BLaER1 treated with 17β-estradiol and CSF1 and Interleukin-3, amounts not matched to agents 10 nM and 100 nM (cell line): ENCODE measurements around the gene HTR6.
"Not testable (repeated sequence)": the region's sequence is repeated elsewhere in the genome, so short reads cannot be mapped to it uniquely, and the experiment has no call there.

Source experiments
- H3K27ac ChIP-seq, 11 experiments: shearing (Covaris generic); formaldehyde crosslinking; 2 replicates each; pipeline ENCODE4 v1.8.1; 2022
- H3K27me3 ChIP-seq, 11 experiments: shearing (Covaris generic); formaldehyde crosslinking; 2 replicates each; pipeline ENCODE4 v1.8.1; 2022
- H3K36me3 ChIP-seq, 11 experiments: shearing (Covaris generic); formaldehyde crosslinking; 2 replicates each; pipeline ENCODE4 v1.8.1; 2022
- H3K4me1 ChIP-seq, 10 experiments: shearing (Covaris generic); formaldehyde crosslinking; 2 replicates each; pipeline ENCODE4 v1.8.1; 2022
- H3K4me2 ChIP-seq, 11 experiments: shearing (Covaris generic); formaldehyde crosslinking; 2 replicates each; pipeline ENCODE4 v1.8.1; 2022
- H3K4me3 ChIP-seq, 10 experiments: shearing (Covaris generic); formaldehyde crosslinking; 2 replicates each; pipeline ENCODE4 v1.8.1; 2022
- H3K9ac ChIP-seq, 11 experiments: shearing (Covaris generic); formaldehyde crosslinking; 2 replicates each; pipeline ENCODE4 v1.8.1; 2022
- H3K9me3 ChIP-seq, 11 experiments: shearing (Covaris generic); formaldehyde crosslinking; replicated peaks in 1 of 11; 2 replicates each; pipeline ENCODE4 v1.8.1; 2022
- H4K20me1 ChIP-seq, 11 experiments: shearing (Covaris generic); formaldehyde crosslinking; 2 replicates each; pipeline ENCODE4 v1.8.1; 2022
- Cebpa-rat ChIP-seq, 11 experiments: shearing (Covaris generic); IDR thresholded peaks; 2 replicates each; pipeline ENCODE4 v1.8.1; 2022

Gene HTR6

DNA sequence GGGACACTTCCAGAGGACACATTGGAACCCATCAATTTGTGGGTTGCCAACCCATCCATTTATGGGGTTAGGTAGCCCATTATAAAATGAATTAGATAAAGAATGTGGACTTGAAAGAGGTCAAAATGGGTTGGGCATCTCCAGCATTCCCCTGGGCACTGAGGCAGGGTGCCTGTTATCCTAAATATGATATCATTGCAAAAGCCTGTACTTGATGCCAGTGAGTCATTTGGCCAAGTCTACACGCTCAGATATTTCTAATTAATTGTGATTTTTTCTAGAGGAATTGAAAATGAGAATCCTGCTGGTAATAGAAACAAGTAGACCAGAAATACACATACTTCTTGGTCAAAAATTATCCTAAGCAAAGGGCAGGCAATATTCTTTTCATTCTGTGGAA lies 42.5 kb upstream of the HTR6 start:
- H4K20me1 ChIP-seq, result peaks cover 20 to 94% (median 71%) of the 10 kb centered on the region in 11 experiments
- peaks cover 0 to 11% (median 0%) of the 10 kb centered on the region in 10 experiments; a peak in 1 of 20 replicates for H3K4me1 ChIP-seq
- H3K9me3 ChIP-seq, result no peaks in the 10 kb centered on the region
- H3K27ac ChIP-seq, result no peak overlapping the region
- H3K27me3 ChIP-seq, result no peaks in the 10 kb centered on the region
- no peak overlapping the region for H3K4me2 ChIP-seq
- H3K36me3 ChIP-seq, result peaks cover 57 to 95% (median 72%) of the 10 kb centered on the region in 11 experiments
- no peak for TF ChIP-seq Cebpa-rat (IDR thresholded peaks at IDR 0.05)
- H3K9ac ChIP-seq, result no peak overlapping the region; a peak in 1 of 22 replicates
- no peak overlapping the region for H3K4me3 ChIP-seq

DNA sequence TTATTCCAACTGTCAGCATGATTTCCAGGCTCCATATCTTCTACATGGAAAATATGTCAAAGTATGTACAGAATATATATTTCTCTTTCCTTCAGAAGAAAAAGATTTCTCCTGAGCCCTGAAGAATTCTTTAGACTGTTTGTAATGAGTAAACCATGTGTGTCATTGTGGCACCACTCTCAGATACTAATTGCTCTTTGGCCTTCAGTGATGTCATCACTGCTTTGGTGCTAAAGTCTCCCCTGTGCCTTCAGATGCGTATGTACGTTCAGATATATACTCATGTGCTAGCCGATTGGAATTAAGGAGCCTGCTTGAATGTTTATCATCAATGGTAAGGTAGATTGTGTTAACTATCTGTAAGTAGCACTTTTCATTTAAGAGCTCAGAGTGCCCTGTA lies 41.2 kb upstream of the HTR6 start:
- Histone ChIP-seq H3K36me3 (peaks cover 61 to 95% (median 79%) of the 10 kb centered on the region in 11 experiments), H3K9ac (no peak overlapping the region), H4K20me1 (peaks cover 16 to 86% (median 60%) of the 10 kb centered on the region in 11 experiments), H3K27me3 (no peaks in the 10 kb centered on the region), H3K4me1 (peaks cover 0 to 8% (median 0%) of the 10 kb centered on the region in 10 experiments; a peak in 1 of 20 replicates), H3K4me2 (no peak overlapping the region), H3K9me3 (no peaks in the 10 kb centered on the region), H3K4me3 (no peak overlapping the region), H3K27ac (no peak overlapping the region)
- no peak for TF ChIP-seq Cebpa-rat (IDR thresholded peaks at IDR 0.05)

- Histone ChIP-seq H3K9me3 (no peaks in the 10 kb centered on the region), H3K4me2 (no peak overlapping the region), H3K27ac (no peak overlapping the region), H4K20me1 (peaks cover 16 to 75% (median 41%) of the 10 kb centered on the region in 11 experiments), H3K9ac (no peak overlapping the region), H3K36me3 (peaks cover 62 to 100% (median 84%) of the 10 kb centered on the region in 11 experiments), H3K4me1 (no peaks in the 10 kb centered on the region), H3K27me3 (no peaks in the 10 kb centered on the region), H3K4me3 (no peak overlapping the region)
- no peak for TF ChIP-seq Cebpa-rat (IDR thresholded peaks at IDR 0.05)
Measured at GRCh38 chr1:19625291-19625937, 39.3 kb upstream of the HTR6 start.

DNA sequence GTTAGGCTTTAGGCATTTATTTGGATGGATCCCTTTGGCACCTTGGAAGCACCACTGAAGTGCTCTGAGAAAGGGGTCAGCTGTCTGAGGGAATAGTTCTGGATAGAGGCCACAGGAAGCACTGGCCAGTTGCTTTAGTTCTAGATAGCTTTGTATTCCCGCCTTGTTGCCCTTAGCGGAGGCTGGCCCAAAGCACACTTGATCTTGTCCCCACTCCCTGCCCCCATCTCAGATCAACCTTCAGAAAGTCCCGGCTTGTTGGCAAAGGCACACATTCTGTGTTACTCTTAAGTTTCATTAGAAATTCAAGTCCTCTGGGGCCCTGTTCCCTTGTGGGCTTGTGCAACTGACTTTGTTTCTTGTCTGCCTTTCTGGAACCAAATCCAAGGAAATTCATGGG lies 35.8 kb upstream of the HTR6 start:
- no peak overlapping the region for H3K27ac ChIP-seq
- TF ChIP-seq Cebpa-rat (IDR thresholded peaks at IDR 0.05), result no peak

GRCh38 chr1:19629357-19629756 lies 35.3 kb upstream of the HTR6 start:
- Histone ChIP-seq H3K9ac (no peak overlapping the region), H3K27ac (no peak overlapping the region)
- TF ChIP-seq Cebpa-rat (IDR thresholded peaks at IDR 0.05), result no peak

More for the DNA sequence above, 35.8 kb upstream of the HTR6 start:
- Histone ChIP-seq H3K4me2 (no peak overlapping the region), H3K27me3 (no peaks in the 10 kb centered on the region), H3K9ac (no peak overlapping the region), H4K20me1 (peaks cover 0 to 40% (median 22%) of the 10 kb centered on the region in 11 experiments; a peak in 19 of 22 replicates), H3K4me3 (no peak overlapping the region), H3K9me3 (no peaks in the 10 kb centered on the region), H3K36me3 (peaks cover 47 to 66% (median 62%) of the 10 kb centered on the region in 11 experiments), H3K4me1 (no peaks in the 10 kb centered on the region)

DNA sequence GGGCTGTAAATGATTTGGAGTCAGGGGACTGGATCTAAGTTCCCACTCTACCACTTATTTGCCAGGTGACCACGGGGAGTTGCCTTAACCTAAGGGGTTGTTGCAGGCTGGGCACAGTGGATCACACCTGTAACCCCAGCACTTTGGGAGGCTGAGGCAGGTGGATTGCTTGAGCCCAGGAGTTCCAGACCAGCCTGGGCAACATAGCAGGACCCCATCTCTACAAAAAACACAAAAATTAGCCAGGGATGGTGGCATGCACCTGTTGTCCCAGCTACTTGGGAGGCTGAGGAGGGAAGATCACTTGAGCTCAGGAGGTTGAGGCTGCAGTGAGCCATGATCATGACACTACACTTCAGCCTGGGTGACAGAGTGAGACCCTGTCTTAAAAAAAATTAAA lies 34.5 kb upstream of the HTR6 start:
- not testable (repeated sequence) for H3K4me3 ChIP-seq, H3K27ac ChIP-seq, H3K4me1 ChIP-seq

More at GRCh38 chr1:19629357-19629756, 35.3 kb upstream of the HTR6 start:
- Histone ChIP-seq H4K20me1 (peaks cover 0 to 38% (median 21%) of the 10 kb centered on the region in 11 experiments; a peak in 16 of 22 replicates), H3K4me3 (no peak overlapping the region), H3K27me3 (no peaks in the 10 kb centered on the region), H3K9me3 (no peaks in the 10 kb centered on the region), H3K4me2 (no peak overlapping the region), H3K36me3 (peaks cover 42 to 61% (median 58%) of the 10 kb centered on the region in 11 experiments), H3K4me1 (no peaks in the 10 kb centered on the region)

GRCh38 chr1:19630720-19631395 lies 33.8 kb upstream of the HTR6 start:
- Histone ChIP-seq H3K27ac (no peak overlapping the region), H3K9ac (no peak overlapping the region), H3K36me3 (peaks cover 27 to 46% (median 43%) of the 10 kb centered on the region in 11 experiments), H3K27me3 (no peaks in the 10 kb centered on the region), H4K20me1 (peaks cover 0 to 30% (median 11%) of the 10 kb centered on the region in 11 experiments; a peak in 13 of 22 replicates), H3K4me3 (no peak overlapping the region), H3K4me1 (no peaks in the 10 kb centered on the region), H3K9me3 (no peaks in the 10 kb centered on the region), H3K4me2 (no peak overlapping the region)
- TF ChIP-seq Cebpa-rat (IDR thresholded peaks at IDR 0.05), result no peak

More for the DNA sequence above, 34.5 kb upstream of the HTR6 start:
- not testable (repeated sequence) for H3K9ac ChIP-seq, H3K9me3 ChIP-seq, H3K4me2 ChIP-seq, H3K27me3 ChIP-seq
- Histone ChIP-seq H3K36me3 (peaks cover 34 to 53% (median 49%) of the 10 kb centered on the region in 11 experiments), H4K20me1 (peaks cover 0 to 34% (median 17%) of the 10 kb centered on the region in 11 experiments; a peak in 15 of 22 replicates)

- Histone ChIP-seq H3K9me3 (no peaks in the 10 kb centered on the region), H3K4me3 (no peak overlapping the region)
- no peak for TF ChIP-seq Cebpa-rat (IDR thresholded peaks at IDR 0.05)
Measured at GRCh38 chr1:19632211-19632610, 32.5 kb upstream of the HTR6 start.

DNA sequence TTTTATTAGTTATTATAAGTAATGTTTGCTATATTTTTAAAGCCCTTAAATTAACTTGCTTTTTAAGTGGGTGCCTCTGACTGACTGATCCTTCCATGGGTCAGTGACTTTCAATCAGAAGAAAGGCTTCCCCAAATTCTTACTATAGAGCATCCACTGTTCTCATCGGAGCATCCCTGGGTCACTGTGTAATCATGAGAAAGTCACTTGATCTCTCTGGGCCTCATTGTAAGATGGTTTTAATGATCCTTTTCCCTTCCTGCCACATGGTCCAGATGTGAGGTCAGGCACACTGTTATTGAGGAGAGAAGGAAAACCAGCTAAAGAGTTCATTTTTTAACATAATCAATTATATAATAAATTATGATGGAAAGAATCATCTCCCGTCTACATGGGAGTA lies 31.6 kb upstream of the HTR6 start:
- Histone ChIP-seq H3K27ac (no peak overlapping the region), H3K27me3 (no peaks in the 10 kb centered on the region), H3K36me3 (peaks cover 4 to 24% (median 20%) of the 10 kb centered on the region in 11 experiments; a peak in 20 of 22 replicates), H3K4me1 (no peaks in the 10 kb centered on the region), H3K4me3 (no peak overlapping the region), H4K20me1 (peaks cover 0 to 9% (median 0%) of the 10 kb centered on the region in 11 experiments; a peak in 8 of 22 replicates), H3K9me3 (no peaks in the 10 kb centered on the region), H3K9ac (no peak overlapping the region), H3K4me2 (no peak overlapping the region)
- TF ChIP-seq Cebpa-rat (IDR thresholded peaks at IDR 0.05), result no peak

More at GRCh38 chr1:19632211-19632610, 32.5 kb upstream of the HTR6 start:
- Histone ChIP-seq H3K4me1 (no peaks in the 10 kb centered on the region), H3K27me3 (no peaks in the 10 kb centered on the region), H3K9ac (no peak overlapping the region), H3K4me2 (no peak overlapping the region), H4K20me1 (peaks cover 0 to 17% (median 0%) of the 10 kb centered on the region in 11 experiments; a peak in 8 of 22 replicates), H3K36me3 (peaks cover 13 to 33% (median 29%) of the 10 kb centered on the region in 11 experiments), H3K27ac (no peak overlapping the region)

GRCh38 chr1:19635064-19635463 lies 29.6 kb upstream of the HTR6 start:
- not testable (repeated sequence) for H3K27ac ChIP-seq, H3K9me3 ChIP-seq, H3K4me3 ChIP-seq, H3K36me3 ChIP-seq, H3K4me1 ChIP-seq, H3K4me2 ChIP-seq, H4K20me1 ChIP-seq, H3K9ac ChIP-seq, H3K27me3 ChIP-seq
